Progenitor cell of endocrine pancreas (in vitro differentiated cells): ENCODE results near the gene EGFR. TPM values are rescaled to one million over a fixed set of nuclear protein-coding genes. Genes with fewer than 3 reads are reported as not detected.

Experiments
- DNase-seq: peaks from one replicate; pipeline ENCODE4 v3.0.0; 2021; ENCODE audit warnings: low spot score; ENCODE audit not compliant: unreplicated experiment
- H3K27ac Mint-ChIP-seq: 2 replicates; pipeline ENCODE4 v1.8.0; 2021; ENCODE audit warnings: mild to moderate bottlenecking, moderate library complexity, mixed read lengths
- H3K27me3 Mint-ChIP-seq: 2 replicates; pipeline ENCODE4 v1.8.0; 2021; ENCODE audit warnings: mixed read lengths
- H3K36me3 Mint-ChIP-seq: 2 replicates; pipeline ENCODE4 v1.8.0; 2022; ENCODE audit warnings: mixed read lengths; ENCODE audit not compliant: insufficient read depth
- H3K4me1 Mint-ChIP-seq: 2 replicates; pipeline ENCODE4 v1.8.0; 2021; ENCODE audit warnings: low read depth, mixed read lengths
- H3K4me3 Mint-ChIP-seq: 2 replicates; pipeline ENCODE4 v1.8.0; 2021; ENCODE audit warnings: low read depth, mild to moderate bottlenecking, moderate library complexity, mixed read lengths
- H3K9me3 Mint-ChIP-seq: 2 replicates; pipeline ENCODE4 v1.8.0; 2021; ENCODE audit warnings: low read depth, mixed read lengths
- total RNA-seq: library from RNA; stranded (reverse); gene quantifications from 2 replicates; pipeline ENCODE4 v1.2.1, GENCODE V29; 2021
- TF ChIP-seq, protein P1 (sequence below): fragments of 200-600 bp; sonication (generic); IDR thresholded peaks from one replicate; pipeline ENCODE4 v1.5.0; 2021; ENCODE audit warnings: antibody characterized with exemption, mild to moderate bottlenecking; ENCODE audit not compliant: unreplicated experiment

EGFR gene
- total RNA-seq, 1 donor from 2014 or later: 43.8 TPM

- DNase-seq: no peak
- Mint-ChIP-seq H3K4me1 (no peaks in the 10 kb centered on the region), H3K36me3 (no peaks in the 10 kb centered on the region), H3K27me3 (peaks cover 5% of the 10 kb centered on the region), H3K9me3 (peaks cover 19% of the 10 kb centered on the region), H3K27ac (no peak overlapping the region), H3K4me3 (no peak overlapping the region)
- TF ChIP-seq, protein P1, sequence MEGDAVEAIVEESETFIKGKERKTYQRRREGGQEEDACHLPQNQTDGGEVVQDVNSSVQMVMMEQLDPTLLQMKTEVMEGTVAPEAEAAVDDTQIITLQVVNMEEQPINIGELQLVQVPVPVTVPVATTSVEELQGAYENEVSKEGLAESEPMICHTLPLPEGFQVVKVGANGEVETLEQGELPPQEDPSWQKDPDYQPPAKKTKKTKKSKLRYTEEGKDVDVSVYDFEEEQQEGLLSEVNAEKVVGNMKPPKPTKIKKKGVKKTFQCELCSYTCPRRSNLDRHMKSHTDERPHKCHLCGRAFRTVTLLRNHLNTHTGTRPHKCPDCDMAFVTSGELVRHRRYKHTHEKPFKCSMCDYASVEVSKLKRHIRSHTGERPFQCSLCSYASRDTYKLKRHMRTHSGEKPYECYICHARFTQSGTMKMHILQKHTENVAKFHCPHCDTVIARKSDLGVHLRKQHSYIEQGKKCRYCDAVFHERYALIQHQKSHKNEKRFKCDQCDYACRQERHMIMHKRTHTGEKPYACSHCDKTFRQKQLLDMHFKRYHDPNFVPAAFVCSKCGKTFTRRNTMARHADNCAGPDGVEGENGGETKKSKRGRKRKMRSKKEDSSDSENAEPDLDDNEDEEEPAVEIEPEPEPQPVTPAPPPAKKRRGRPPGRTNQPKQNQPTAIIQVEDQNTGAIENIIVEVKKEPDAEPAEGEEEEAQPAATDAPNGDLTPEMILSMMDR: no peak
These were observed 211.2 kb downstream of the EGFR start for GRCh38 chr7:55230014-55230413.

DNA sequence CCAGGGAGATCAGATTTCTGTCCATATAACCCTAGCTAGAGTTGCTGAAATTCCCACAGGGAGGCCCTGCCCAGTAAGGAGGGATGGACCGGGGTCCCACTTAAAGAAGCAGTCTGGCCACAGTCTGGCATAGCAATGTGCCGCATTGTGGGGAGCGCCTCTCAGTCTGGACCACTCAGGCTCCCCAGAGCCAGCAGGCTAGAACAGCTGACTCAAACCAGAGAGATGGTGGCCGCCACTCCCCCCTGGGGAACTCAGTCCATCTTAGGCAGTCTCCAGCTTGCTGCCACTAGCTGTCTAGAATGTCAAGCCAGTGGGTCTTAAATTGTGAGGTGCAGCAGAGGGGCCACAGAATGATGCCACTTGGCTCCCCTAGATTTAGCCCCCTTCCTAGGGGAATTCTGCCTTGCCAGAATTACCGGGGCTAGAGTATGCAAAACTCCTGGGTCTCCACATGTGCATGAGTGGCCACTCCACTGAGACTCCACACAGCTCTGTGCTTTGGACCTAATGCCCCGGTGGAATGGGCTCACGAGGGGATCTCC lies 213.0 kb downstream of the EGFR start:
- TF ChIP-seq, protein P1: no peak
- Mint-ChIP-seq H3K9me3 (peaks cover 17% of the 10 kb centered on the region), H3K4me1 (no peaks in the 10 kb centered on the region), H3K27me3 (peaks cover 12% of the 10 kb centered on the region), H3K4me3 (no peak overlapping the region), H3K36me3 (no peaks in the 10 kb centered on the region), H3K27ac (no peak overlapping the region)
- DNase-seq: no peak

GRCh38 chr7:55233001-55233400 lies 214.2 kb downstream of the EGFR start:
- H3K4me1 Mint-ChIP-seq: no peaks in the 10 kb centered on the region
- H3K9me3 Mint-ChIP-seq: peaks cover 13% of the 10 kb centered on the region
- TF ChIP-seq, protein P1: no peak
- peaks cover 16% of the 10 kb centered on the region for H3K27me3 Mint-ChIP-seq
- DNase-seq: no peak
- no peaks in the 10 kb centered on the region for H3K36me3 Mint-ChIP-seq
- no peak overlapping the region for H3K27ac Mint-ChIP-seq
- H3K4me3 Mint-ChIP-seq: no peak overlapping the region

DNA sequence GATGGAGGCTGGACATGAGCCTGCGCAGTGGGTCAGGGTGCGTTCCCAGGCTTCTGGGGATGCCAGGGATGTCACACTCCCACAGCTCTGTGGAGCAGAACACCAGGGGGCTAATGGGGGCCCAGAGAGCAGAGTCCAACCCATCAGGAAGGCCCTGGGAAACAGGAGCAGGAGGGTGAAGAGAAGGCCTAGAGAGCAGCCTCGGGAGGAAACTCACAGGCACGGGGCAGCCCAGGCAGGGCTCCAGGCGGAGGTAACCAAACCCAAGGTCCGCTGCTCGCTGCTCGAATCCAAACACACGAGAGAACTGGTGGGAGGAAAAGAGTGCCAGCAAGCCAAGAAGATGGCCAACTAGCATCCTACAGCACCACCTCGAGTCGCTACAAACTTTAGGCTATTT lies 215.6 kb downstream of the EGFR start:
- DNase-seq: no peak
- Mint-ChIP-seq H3K27me3 (peaks cover 21% of the 10 kb centered on the region), H3K4me3 (no peak overlapping the region), H3K4me1 (no peaks in the 10 kb centered on the region), H3K9me3 (peaks cover 5% of the 10 kb centered on the region), H3K36me3 (no peaks in the 10 kb centered on the region), H3K27ac (no peak overlapping the region)
- TF ChIP-seq, protein P1: no peak

DNA sequence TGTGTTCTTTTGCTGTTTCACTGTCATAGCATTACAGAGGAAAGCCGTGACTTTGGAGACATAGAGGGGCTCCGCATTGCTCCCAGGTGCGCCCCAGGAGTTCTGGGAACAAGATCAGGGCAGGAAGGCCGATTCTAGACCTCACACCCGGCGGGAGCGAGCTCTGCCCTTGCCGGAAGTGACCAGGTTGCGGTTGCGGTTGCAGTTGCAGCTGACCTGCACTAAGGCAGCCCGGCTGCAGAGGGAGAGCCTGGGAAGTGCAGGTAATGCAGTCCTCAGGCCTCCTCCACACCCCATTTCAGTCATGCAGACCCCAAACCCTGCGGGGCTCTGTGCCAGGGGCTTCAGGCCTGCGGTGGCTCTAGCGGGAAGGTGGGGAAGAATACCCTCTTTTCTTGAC lies 216.3 kb downstream of the EGFR start:
- Mint-ChIP-seq H3K27me3 (peaks cover 25% of the 10 kb centered on the region), H3K36me3 (no peaks in the 10 kb centered on the region), H3K27ac (no peak overlapping the region), H3K4me3 (no peak overlapping the region), H3K9me3 (no peaks in the 10 kb centered on the region), H3K4me1 (no peaks in the 10 kb centered on the region)
- DNase-seq: no peak
- TF ChIP-seq, protein P1: no peak
